ACHN (cell line): Measurements from ENCODE around the gene ZNF213.
A peak's percentile ranks its signal among the peaks of the same experiment; 100 is the strongest.

ENCODE experiments used
- DNase-seq: peaks from one replicate; pipeline ENCODE4 v3.0.0-alpha.2; 2015
- in situ Hi-C: cut with HindIII; loops from 2 replicates; pipeline ENCODE4 v1.10.0; 2017; ENCODE audit warnings: low sequenced_read_pairs, low pct_ligation_motif_present, low pct_unique_long_range_greater_than_20kb

ZNF213 gene

GRCh38 chr16:3099732-3100499 lies 34.9 kb upstream of the ZNF213 start:
- in situ Hi-C loops, result no loop called here
- DNase-seq, result peak; percentile 94

- in situ Hi-C loops, result no loop called here
- peak; percentile 62 for DNase-seq
These were observed 33.6 kb upstream of the ZNF213 start for GRCh38 chr16:3101018-3101840.

GRCh38 chr16:3101841-3102470 lies 32.9 kb upstream of the ZNF213 start:
- no peak for DNase-seq
- in situ Hi-C loops, result no loop called here

- in situ Hi-C loops, result no loop called here
- peak; percentile 93 for DNase-seq
These were observed 28.5 kb upstream of the ZNF213 start for GRCh38 chr16:3106205-3106928.

GRCh38 chr16:3112058-3112880 lies 22.6 kb upstream of the ZNF213 start, which contains the start of gene ZNF205:
Gene ZNF205 (plus strand): TSS chr16:3112586. CDS start chr16:3113431, 845 bp downstream.
- in situ Hi-C loops, result no loop called here
- peak; percentile 88 for DNase-seq

GRCh38 chr16:3112881-3113574 lies 21.8 kb upstream of the ZNF213 start:
- DNase-seq, result no peak
- in situ Hi-C loops, result no loop called here

GRCh38 chr16:3113765-3114479 lies 20.9 kb upstream of the ZNF213 start:
- DNase-seq, result no peak
- in situ Hi-C loops, result no loop called here

- in situ Hi-C loops, result no loop called here
- no peak for DNase-seq
These were observed 19.8 kb upstream of the ZNF213 start for GRCh38 chr16:3115003-3115402.

- in situ Hi-C loops, result no loop called here
- no peak for DNase-seq
These were observed 19.3 kb upstream of the ZNF213 start for GRCh38 chr16:3115561-3115960.

- in situ Hi-C loops, result no loop called here
- DNase-seq, result no peak
These were observed 16.5 kb upstream of the ZNF213 start for GRCh38 chr16:3118204-3118790.

- no peak for DNase-seq
- in situ Hi-C loops, result no loop called here
These were observed 16.0 kb upstream of the ZNF213 start for GRCh38 chr16:3118846-3119245.

GRCh38 chr16:3119286-3119685 lies 15.5 kb upstream of the ZNF213 start:
- in situ Hi-C loops, result no loop called here
- no peak for DNase-seq

GRCh38 chr16:3119701-3120408 lies 15.0 kb upstream of the ZNF213 start:
- in situ Hi-C loops, result no loop called here
- no peak for DNase-seq

GRCh38 chr16:3120435-3120834 lies 14.4 kb upstream of the ZNF213 start:
- no peak for DNase-seq

GRCh38 chr16:3121851-3122467 lies 12.9 kb upstream of the ZNF213 start:
- in situ Hi-C loops, result no loop called here
- no peak for DNase-seq

More at GRCh38 chr16:3120435-3120834, 14.4 kb upstream of the ZNF213 start:
- in situ Hi-C loops, result no loop called here
